GM06990 (cell line): ENCODE results near the gene TRIM44.

Source experiments
- DNase-seq: peaks from one replicate; pipeline ENCODE4 v3.0.0-alpha.2; 2011; ENCODE audit not compliant: insufficient read length; ENCODE audit errors: extremely low read depth
- H3K27me3 ChIP-seq: replicated peaks from 2 replicates; pipeline ENCODE4 v1.6.0; 2011; ENCODE audit warnings: low read length; ENCODE audit not compliant: control insufficient read depth, insufficient read depth
- H3K36me3 ChIP-seq: 2 replicates; pipeline ENCODE4 v1.5.1; 2011; ENCODE audit warnings: low read length; ENCODE audit not compliant: control insufficient read depth, insufficient read depth
- H3K4me3 ChIP-seq: replicated peaks from 2 replicates; pipeline ENCODE4 v1.5.1; 2011; ENCODE audit warnings: low read depth, mild to moderate bottlenecking, control low read depth, low read length
- CTCF ChIP-seq: IDR thresholded peaks from 2 replicates; pipeline ENCODE4 v1.5.1; 2011; ENCODE audit warnings: low read length, control low read depth, mild to moderate bottlenecking, inconsistent platforms; ENCODE audit not compliant: insufficient read depth, poor library complexity, severe bottlenecking

The TRIM44 gene

GRCh38 chr11:35796562-35796961 is 134.0 kb downstream of the TRIM44 start:
- no peaks in the 10 kb centered on the region; the same call in 1 of the 2 replicates for H3K36me3 ChIP-seq
- no peaks in the 10 kb centered on the region for H3K27me3 ChIP-seq
- no peak overlapping the region for H3K4me3 ChIP-seq
- DNase-seq: no peak
- TF ChIP-seq CTCF: no peak

GRCh38 chr11:35798423-35798822 is 135.8 kb downstream of the TRIM44 start:
- Histone ChIP-seq H3K27me3 (no peaks in the 10 kb centered on the region), H3K36me3 (no peaks in the 10 kb centered on the region; the same call in 1 of the 2 replicates), H3K4me3 (no peak overlapping the region)
- TF ChIP-seq CTCF: no peak
- no peak for DNase-seq

GRCh38 chr11:35798983-35799382 is 136.4 kb downstream of the TRIM44 start:
- no peak for TF ChIP-seq CTCF
- no peaks in the 10 kb centered on the region for H3K27me3 ChIP-seq
- H3K36me3 ChIP-seq: no peaks in the 10 kb centered on the region; the same call in 1 of the 2 replicates
- no peak for DNase-seq
- no peak overlapping the region for H3K4me3 ChIP-seq

GRCh38 chr11:35799655-35800054 is 137.1 kb downstream of the TRIM44 start:
- H3K27me3 ChIP-seq: no peaks in the 10 kb centered on the region
- H3K4me3 ChIP-seq: no peak overlapping the region
- no peak for TF ChIP-seq CTCF
- no peaks in the 10 kb centered on the region; the same call in 1 of the 2 replicates for H3K36me3 ChIP-seq
- no peak for DNase-seq

GRCh38 chr11:35800970-35801953 is 138.7 kb downstream of the TRIM44 start:
- TF ChIP-seq CTCF: no peak
- H3K4me3 ChIP-seq: no peak overlapping the region
- peaks cover under 1% of the 10 kb centered on the region for H3K36me3 ChIP-seq
- H3K27me3 ChIP-seq: no peaks in the 10 kb centered on the region
- no peak for DNase-seq
